MM.1S (cell line): ENCODE results near the gene NEURL1B.
"Not testable (repeated sequence)": the region's sequence is repeated elsewhere in the genome, so short reads cannot be mapped to it uniquely, and the experiment has no call there.

Source experiments
- DNase-seq: peaks from one replicate; pipeline ENCODE4 v3.0.0-alpha.2; 2015
- H2AFZ ChIP-seq: fragments of 300-600 bp; sonication (generic); 2 replicates; pipeline ENCODE4 v1.6.0; 2016; ENCODE audit warnings: antibody characterized with exemption, low read length
- H3F3A ChIP-seq: fragments of 300-600 bp; sonication (generic); 2 replicates; pipeline ENCODE4 v1.6.1; 2016; ENCODE audit warnings: mild to moderate bottlenecking, antibody characterized with exemption, low read length, moderate library complexity, mixed read lengths; ENCODE audit not compliant: insufficient read depth
- H3K27ac ChIP-seq: fragments of 300-600 bp; sonication (generic); 2 replicates; pipeline ENCODE4 v1.5.1; 2016; ENCODE audit warnings: mild to moderate bottlenecking, low read length
- H3K27me3 ChIP-seq: fragments of 300-600 bp; sonication (generic); replicated peaks from 2 replicates; pipeline ENCODE4 v1.6.0; 2016; ENCODE audit warnings: low read length; ENCODE audit not compliant: insufficient read depth
- H3K36me3 ChIP-seq: fragments of 300-600 bp; sonication (generic); replicated peaks from 2 replicates; pipeline ENCODE4 v1.6.1; 2016; ENCODE audit warnings: mild to moderate bottlenecking, low read length, mixed read lengths; ENCODE audit not compliant: insufficient read depth
- H3K4me1 ChIP-seq: fragments of 300-600 bp; sonication (generic); 2 replicates; pipeline ENCODE4 v1.6.1; 2016; ENCODE audit warnings: low read length, mixed read lengths
- H3K4me2 ChIP-seq: fragments of 300-600 bp; sonication (generic); 2 replicates; pipeline ENCODE4 v1.6.0; 2016; ENCODE audit warnings: low read depth, low read length
- H3K4me3 ChIP-seq: fragments of 300-600 bp; sonication (generic); 2 replicates; pipeline ENCODE4 v1.5.1; 2016; ENCODE audit warnings: low read length, mixed read lengths
- H3K79me2 ChIP-seq: fragments of 300-600 bp; sonication (generic); 2 replicates; pipeline ENCODE4 v1.6.1; 2016; ENCODE audit warnings: mixed run types, low read length, mixed read lengths
- H3K9ac ChIP-seq: fragments of 300-600 bp; sonication (generic); 2 replicates; pipeline ENCODE4 v1.6.1; 2016; ENCODE audit warnings: low read length, mixed read lengths
- H3K9me2 ChIP-seq: fragments of 300-600 bp; sonication (generic); replicated peaks from 2 replicates; pipeline ENCODE4 v1.6.1; 2016; ENCODE audit warnings: mild to moderate bottlenecking, low read length, mixed read lengths; ENCODE audit not compliant: insufficient read depth
- H3K9me3 ChIP-seq: fragments of 300-600 bp; sonication (generic); replicated peaks from 2 replicates; pipeline ENCODE4 v1.6.1; 2016; ENCODE audit warnings: mild to moderate bottlenecking, low read length, mixed read lengths; ENCODE audit not compliant: insufficient read depth
- H4K20me1 ChIP-seq: fragments of 300-600 bp; sonication (generic); 2 replicates; pipeline ENCODE4 v1.6.1; 2016; ENCODE audit warnings: mild to moderate bottlenecking, low read length, moderate library complexity, mixed read lengths; ENCODE audit not compliant: insufficient read depth
- CTCF ChIP-seq: fragments of 300-600 bp; sonication (generic); IDR thresholded peaks from 2 replicates; pipeline ENCODE4 v1.5.1; 2016; ENCODE audit warnings: antibody characterized with exemption, low read length, mixed read lengths
- EZH2 ChIP-seq: fragments of 300-600 bp; sonication (generic); optimal IDR thresholded peaks from 2 replicates; pipeline ENCODE3; 2017; ENCODE audit warnings: low read depth, mild to moderate bottlenecking, antibody characterized with exemption, low read length, mixed read lengths
- EZH2phosphoT487 ChIP-seq: fragments of 300-600 bp; sonication (generic); IDR thresholded peaks from 2 replicates; pipeline ENCODE4 v1.6.1; 2018; ENCODE audit warnings: antibody characterized with exemption, low read length

Gene NEURL1B

DNA sequence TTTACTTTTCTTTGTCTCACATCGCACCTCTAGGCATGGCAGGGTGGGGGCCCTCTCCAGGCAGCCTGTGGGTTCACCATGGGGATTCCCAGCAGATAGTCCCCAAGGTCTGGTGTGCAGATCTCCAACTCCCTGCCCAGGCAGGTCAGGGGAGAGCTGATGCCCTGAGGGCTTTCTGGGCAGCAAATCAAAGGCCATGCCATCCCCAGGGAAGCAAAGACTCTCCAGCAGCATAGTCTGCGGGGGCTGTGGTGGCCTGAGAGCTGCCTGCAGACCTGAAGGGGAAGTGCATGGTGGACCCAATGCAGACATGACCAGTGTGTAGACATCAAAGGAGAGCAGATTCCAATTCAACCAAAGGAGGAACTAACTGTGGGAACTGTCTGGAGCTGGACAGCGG is 7.7 kb downstream of the NEURL1B start:
- H3K27ac ChIP-seq = no peak overlapping the region

GRCh38 chr5:172656496-172656895 is 15.4 kb downstream of the NEURL1B start:
- not testable (repeated sequence) for H3K4me2 ChIP-seq, H3K4me1 ChIP-seq, H3K79me2 ChIP-seq

More for the DNA sequence above, 7.7 kb downstream of the NEURL1B start:
- H3K27me3 ChIP-seq = no peaks in the 10 kb centered on the region
- no peaks in the 10 kb centered on the region for H3K9me3 ChIP-seq
- no peak for TF ChIP-seq CTCF
- H3K9me2 ChIP-seq = no peaks in the 10 kb centered on the region
- H3K79me2 ChIP-seq = no peaks in the 10 kb centered on the region
- H3K4me2 ChIP-seq = no peak overlapping the region
- no peak overlapping the region for H2AFZ ChIP-seq
- H3K9ac ChIP-seq = no peak overlapping the region
- no peaks in the 10 kb centered on the region for H4K20me1 ChIP-seq
- H3K4me3 ChIP-seq = no peak overlapping the region
- H3K36me3 ChIP-seq = no peaks in the 10 kb centered on the region
- no peak for DNase-seq
- H3F3A ChIP-seq = no peaks in the 10 kb centered on the region
- no peaks in the 10 kb centered on the region for H3K4me1 ChIP-seq

DNA sequence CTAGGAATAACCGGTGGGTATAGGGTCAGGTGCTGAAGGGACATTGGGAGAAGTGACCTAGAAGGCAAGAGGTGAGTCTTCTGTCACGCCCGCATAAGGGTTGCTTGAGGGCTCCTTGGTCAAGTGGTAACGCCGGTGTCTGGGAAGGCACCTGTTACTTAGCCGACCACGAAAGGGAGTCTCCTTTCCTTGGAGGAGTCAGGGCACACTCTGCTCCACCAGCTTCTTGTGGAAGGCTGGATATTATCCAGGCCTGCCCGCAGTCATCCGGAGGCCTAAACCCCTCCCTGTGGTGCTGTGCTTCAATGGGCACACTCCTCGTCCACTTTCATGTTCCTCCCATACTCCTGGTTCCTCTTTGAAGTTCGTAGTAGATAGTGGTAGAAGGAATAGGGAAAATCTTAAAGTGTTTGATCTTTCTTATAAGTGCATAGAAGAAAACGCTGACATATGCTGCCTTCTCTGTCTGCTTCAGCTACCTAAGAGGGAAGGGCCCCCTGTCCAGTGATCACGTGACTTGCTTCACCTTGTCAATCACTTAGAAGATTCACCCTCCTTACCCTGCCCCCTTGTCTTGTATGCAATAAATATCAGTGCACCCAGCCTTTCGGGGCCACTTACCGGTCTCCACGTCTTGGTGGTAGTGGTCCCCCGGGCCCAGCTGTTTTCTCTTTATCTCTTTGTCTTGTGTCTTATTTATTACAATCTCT is 16.6 kb downstream of the NEURL1B start:
- not testable (repeated sequence) for H3F3A ChIP-seq, H3K9ac ChIP-seq, H3K27ac ChIP-seq, H3K4me1 ChIP-seq, DNase-seq, H3K4me2 ChIP-seq, H3K9me3 ChIP-seq, H3K4me3 ChIP-seq, H4K20me1 ChIP-seq, H2AFZ ChIP-seq, H3K27me3 ChIP-seq, H3K36me3 ChIP-seq, H3K79me2 ChIP-seq, H3K9me2 ChIP-seq

More at GRCh38 chr5:172656496-172656895, 15.4 kb downstream of the NEURL1B start:
- H3K27me3 ChIP-seq, H3K27ac ChIP-seq, H3K9me3 ChIP-seq, DNase-seq, H3K9me2 ChIP-seq, H2AFZ ChIP-seq, H4K20me1 ChIP-seq, H3K36me3 ChIP-seq, H3K4me3 ChIP-seq, H3F3A ChIP-seq, H3K9ac ChIP-seq: not testable (repeated sequence)

- no peaks in the 10 kb centered on the region for H3K36me3 ChIP-seq
- H3K4me3 ChIP-seq = no peak overlapping the region
Measured at GRCh38 chr5:172658391-172658790, 17.3 kb downstream of the NEURL1B start.

More at GRCh38 chr5:172658391-172658790, 17.3 kb downstream of the NEURL1B start:
- H3F3A ChIP-seq = no peaks in the 10 kb centered on the region
- H2AFZ ChIP-seq = no peak overlapping the region
- DNase-seq = no peak
- H3K9ac ChIP-seq = no peak overlapping the region
- no peak overlapping the region for H3K4me2 ChIP-seq
- no peaks in the 10 kb centered on the region for H3K4me1 ChIP-seq
- H4K20me1 ChIP-seq = no peaks in the 10 kb centered on the region
- H3K27ac ChIP-seq = no peak overlapping the region
- no peaks in the 10 kb centered on the region for H3K9me3 ChIP-seq
- TF ChIP-seq CTCF = no peak
- no peak for TF ChIP-seq EZH2
- no peak for TF ChIP-seq EZH2phosphoT487
- no peaks in the 10 kb centered on the region for H3K9me2 ChIP-seq
- no peaks in the 10 kb centered on the region for H3K27me3 ChIP-seq
- H3K79me2 ChIP-seq = no peaks in the 10 kb centered on the region
